Body of pancreas (tissue), 4 donors: ENCODE results near the gene MAPK10. TPM values are rescaled to one million over a fixed set of nuclear protein-coding genes. Genes with fewer than 3 reads are reported as not detected.
A peak's percentile ranks its signal among the peaks of the same experiment; 100 is the strongest.

Experiments
- ATAC-seq: fragments of 150-250 bp; one replicate; pipeline ENCODE4 v1.9.1; 2016
- DNase-seq, 4 donors: peaks; one replicate each; pipeline ENCODE4 v3.0.0-alpha.2; 2019
- H3K27ac ChIP-seq, 4 donors: fragments of 200-600 bp; sonication (generic); 1 replicate in 3 of 4; 2 replicates in 1 of 4; pipeline versions ENCODE4 v1.5.1 to v1.6.1; 2016 to 2019; ENCODE audit warnings: mild to moderate bottlenecking in 1 of 4, mixed read lengths in 1 of 4, moderate library complexity in 1 of 4
- H3K27me3 ChIP-seq, 2 donors: fragments of 200-600 bp; sonication (generic); one replicate each; pipeline ENCODE4 v1.6.0; 2016; ENCODE audit warnings: mild to moderate bottlenecking in 1 of 2
- H3K36me3 ChIP-seq, 2 donors: fragments of 200-600 bp; sonication (generic); replicated peaks in 1 of 2; 2 replicates each; pipeline ENCODE4 v1.5.1; 2016; ENCODE audit warnings: low read depth in 2 of 2; ENCODE audit not compliant: insufficient read depth in 1 of 2
- H3K4me1 ChIP-seq: fragments of 200-600 bp; sonication (generic); one replicate; pipeline ENCODE4 v1.6.0; 2016
- H3K4me3 ChIP-seq, 2 donors: fragments of 200-600 bp; sonication (generic); 1 replicate in 1 of 2; 2 replicates in 1 of 2; pipeline ENCODE4 v1.5.1; 2016 to 2019
- H3K9me3 ChIP-seq, 3 donors: fragments of 200-600 bp; sonication (generic); 1 replicate in 2 of 3; 2 replicates in 1 of 3; pipeline ENCODE4 v1.5.1; 2016
- CTCF ChIP-seq, 7 experiments: fragments of 450-650 bp in 4 of 7; fragments of 200-600 bp in 3 of 7; sonication (generic) in 3 of 7; IDR thresholded peaks; one replicate each; pipeline ENCODE4 v1.5.1; 2016 to 2019; ENCODE audit warnings: antibody characterized with exemption in 7 of 7
- POLR2A ChIP-seq, 3 donors: fragments of 450-650 bp; IDR thresholded peaks; one replicate each; pipeline ENCODE4 v1.6.1; 2016; ENCODE audit warnings: antibody characterized with exemption in 3 of 3, mild to moderate bottlenecking in 2 of 3
- WGBS, 2 donors: methylation state at CpG; one replicate each; pipeline ENCODE4 v1.1.5; 2017; 5-methylcytosine and 5-hydroxymethylcytosine counted together
- intact Hi-C: fragments of 100-400 bp; cut with DNase I; formaldehyde crosslinking; loops from one replicate; pipeline ENCODE4 v1.15.1; 2023
- total RNA-seq, 2 donors: library from RNA; depleted of rRNA; stranded (reverse); fragments of >200 nt; gene quantifications; one replicate each; pipeline ENCODE4 v1.1.0, GENCODE V29; 2016

Gene MAPK10
- 10 to 100 TPM in 1 of 2 donors, 1 to 10 TPM in 1; 9.9 to 24.1 TPM for total RNA-seq

DNA sequence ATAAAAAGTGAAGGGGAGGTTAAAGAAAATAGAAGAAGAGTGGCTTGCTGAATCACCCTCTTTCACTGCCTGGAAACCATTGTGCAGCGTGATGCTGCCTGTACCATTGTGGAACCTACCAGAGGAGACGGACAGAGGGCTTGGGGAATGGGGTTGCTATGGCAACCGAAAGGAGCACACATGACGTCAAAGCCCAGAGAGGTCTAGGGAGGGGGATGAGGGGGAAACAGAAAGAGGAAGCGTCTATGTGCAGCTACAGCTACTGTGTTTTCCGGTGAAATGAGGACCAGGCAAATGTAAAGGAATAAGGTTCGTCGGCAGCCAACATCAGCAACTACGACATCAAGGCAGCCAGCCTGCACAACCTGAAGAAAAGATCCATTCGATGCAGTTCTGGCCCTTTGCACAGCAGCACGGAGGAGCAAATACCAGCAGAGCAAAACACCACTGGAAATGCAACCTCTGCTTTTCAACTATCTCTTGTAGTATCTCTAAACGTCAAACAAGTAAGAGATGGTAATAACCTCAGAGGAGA, at the start of gene MAPK10:
TSS of gene MAPK10 (minus strand) at position 110 of the 535 bp plus-strand sequence.
- ATAC-seq, result peak; percentile 85
- Histone ChIP-seq H3K27ac (peak within 1 kb of the TSS in 2 of 4 donors; percentile 10 to 43), H3K4me1 (no peaks in the 10 kb centered on the region), H3K4me3 (no peak within 1 kb of the TSS), H3K36me3 (no peaks in the 10 kb centered on the region), H3K9me3 (no peaks in the 10 kb centered on the region), H3K27me3 (no peaks in the 10 kb centered on the region)
- 6% methylated on average over 12 of the region's 12 CpGs for WGBS, 2 donors
- DNase-seq, result peak; percentile 53 to 88 (median 70)
- intact Hi-C loops, result no loop called here
- peak in 2 of 3 donors; percentile 49 to 55 for TF ChIP-seq POLR2A (IDR thresholded peaks at IDR 0.05)
- TF ChIP-seq CTCF (IDR thresholded peaks at IDR 0.05), result no peak

DNA sequence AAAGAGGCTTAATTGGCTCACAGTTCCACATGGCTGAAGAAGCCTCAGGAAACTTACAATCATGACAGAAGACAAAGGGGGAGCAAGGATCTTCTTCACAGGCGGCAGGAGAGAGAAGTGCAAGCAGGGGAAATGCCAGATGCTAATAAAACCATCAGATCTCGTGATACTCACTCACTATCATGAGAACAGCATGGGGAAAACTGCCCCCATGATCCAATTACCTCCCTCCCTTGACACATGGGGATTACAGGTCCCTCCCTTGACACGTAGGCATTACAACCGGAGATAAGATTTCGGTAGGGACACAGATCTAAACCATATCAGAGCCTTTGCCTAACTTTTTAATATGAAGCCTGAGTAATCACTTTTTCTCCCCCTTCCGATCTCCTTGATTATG, 43.7 kb upstream of the MAPK10 start:
- no peak overlapping the region for H3K4me3 ChIP-seq
- DNase-seq, result no peak
- no peaks in the 10 kb centered on the region for H3K4me1 ChIP-seq
- H3K9me3 ChIP-seq, result no peaks in the 10 kb centered on the region
- intact Hi-C loops, result no loop called here
- no peaks in the 10 kb centered on the region for H3K27me3 ChIP-seq
- TF ChIP-seq CTCF (IDR thresholded peaks at IDR 0.05) (no peak), POLR2A (IDR thresholded peaks at IDR 0.05) (no peak)
- ATAC-seq, result no peak
- no peaks in the 10 kb centered on the region for H3K36me3 ChIP-seq
- WGBS, 2 donors, result 55 to 56% methylated on average over 6 of the region's 6 CpGs
- no peak overlapping the region for H3K27ac ChIP-seq

DNA sequence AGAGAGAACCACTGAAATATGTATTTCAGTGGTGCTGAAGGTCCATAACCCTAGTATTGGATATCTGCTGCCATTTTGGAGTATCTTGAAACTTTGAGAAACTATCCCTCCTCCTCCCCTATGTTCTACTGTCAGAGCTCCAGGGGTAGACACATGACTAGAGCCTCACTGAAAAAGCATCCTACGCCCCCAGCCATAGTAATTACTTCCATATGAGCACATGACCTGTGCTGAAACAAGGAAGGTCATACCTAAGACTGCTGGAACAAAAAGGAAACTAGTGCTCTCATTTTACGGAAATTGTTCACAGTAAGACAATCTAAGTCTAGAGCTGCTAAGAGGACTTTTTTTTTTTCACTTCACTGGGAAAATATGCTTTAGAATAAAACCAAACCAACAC, 42.0 kb upstream of the MAPK10 start:
- H3K36me3 ChIP-seq, result no peaks in the 10 kb centered on the region
- no peaks in the 10 kb centered on the region for H3K4me1 ChIP-seq
- WGBS, 2 donors, result 86 to 88% methylated on average over 2 of the region's 2 CpGs
- no peak for TF ChIP-seq CTCF (IDR thresholded peaks at IDR 0.05)
- no peak for TF ChIP-seq POLR2A (IDR thresholded peaks at IDR 0.05)
- no peak overlapping the region for H3K27ac ChIP-seq
- no peak overlapping the region for H3K4me3 ChIP-seq
- H3K9me3 ChIP-seq, result no peaks in the 10 kb centered on the region
- no peak for ATAC-seq
- no peak for DNase-seq
- intact Hi-C loops, result no loop called here
- no peaks in the 10 kb centered on the region for H3K27me3 ChIP-seq

DNA sequence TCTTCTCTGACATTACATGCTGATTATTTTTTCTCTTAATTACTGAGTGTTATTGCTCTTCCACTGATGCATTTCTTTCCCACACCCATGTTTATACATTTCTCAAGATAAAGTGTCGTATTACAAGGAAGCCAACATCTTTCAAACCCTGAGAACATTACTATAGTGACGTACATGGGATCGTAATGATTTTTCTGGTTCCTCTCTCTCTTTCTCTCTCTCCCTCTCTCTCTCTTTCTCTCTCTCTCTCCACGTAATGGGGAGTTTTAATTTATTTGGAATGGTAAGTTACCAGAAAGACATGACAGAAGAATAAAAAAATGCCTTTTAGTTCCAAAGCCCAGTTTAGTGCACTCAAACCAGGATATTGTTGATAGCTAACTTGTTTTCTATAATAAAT, 40.4 kb upstream of the MAPK10 start:
- H3K4me3 ChIP-seq, result no peak overlapping the region
- no peaks in the 10 kb centered on the region for H3K4me1 ChIP-seq
- 64 to 87% methylated on average over 4 of the region's 4 CpGs for WGBS, 2 donors
- H3K27ac ChIP-seq, result no peak overlapping the region
- no peaks in the 10 kb centered on the region for H3K9me3 ChIP-seq
- ATAC-seq, result no peak
- no peak for DNase-seq
- no peaks in the 10 kb centered on the region for H3K27me3 ChIP-seq
- intact Hi-C loops, result no loop called here
- H3K36me3 ChIP-seq, result no peaks in the 10 kb centered on the region
- TF ChIP-seq POLR2A (IDR thresholded peaks at IDR 0.05), result no peak
- TF ChIP-seq CTCF (IDR thresholded peaks at IDR 0.05), result no peak

GRCh38 chr4:86398187-86398586, 38.3 kb upstream of the MAPK10 start:
- H3K4me1 ChIP-seq, result no peaks in the 10 kb centered on the region
- ATAC-seq (no peak), DNase-seq (no peak)
- no peak for TF ChIP-seq CTCF (IDR thresholded peaks at IDR 0.05)
- H3K9me3 ChIP-seq, result no peaks in the 10 kb centered on the region
- H3K27ac ChIP-seq, result no peak overlapping the region
- H3K4me3 ChIP-seq, result no peak overlapping the region
- intact Hi-C loops, result no loop called here
- no peaks in the 10 kb centered on the region for H3K27me3 ChIP-seq
- H3K36me3 ChIP-seq, result no peaks in the 10 kb centered on the region
- WGBS, 2 donors, result 84 to 100% methylated on average over 1 of the region's 1 CpG
